K562 (cell line): Measurements from ENCODE around the gene BIRC6. TPM values are rescaled to one million over a fixed set of nuclear protein-coding genes. Genes with fewer than 3 reads are reported as not detected.

Experiments
- CBX1 ChIP-seq: sonication (generic); IDR thresholded peaks from 2 replicates; pipeline ENCODE4 v1.6.1; 2016; ENCODE audit warnings: antibody characterized with exemption, low read depth, mild to moderate bottlenecking
- GABPA ChIP-seq: fragments of 200-800 bp; sonication (Bioruptor generic); conservative IDR thresholded peaks from 2 replicates; pipeline ENCODE4 v1.6.1; 2016; ENCODE audit warnings: low read depth, missing genetic modification characterization, missing compliant biosample characterization
- HINFP ChIP-seq: fragments of 450-650 bp; conservative IDR thresholded peaks from 2 replicates; pipeline ENCODE4 v1.6.1; 2016; ENCODE audit warnings: missing genetic modification characterization, low read depth, mild to moderate bottlenecking, control low read depth, missing compliant biosample characterization
- PATZ1 ChIP-seq: fragments of 250-450 bp; sonication (Bioruptor Pico); IDR thresholded peaks from 2 replicates; pipeline ENCODE4 v1.5.0; 2020; ENCODE audit warnings: mild to moderate bottlenecking, borderline replicate concordance
- POU5F1 ChIP-seq: fragments of 150-350 bp; IDR thresholded peaks from 2 replicates; pipeline ENCODE4 v1.6.1; 2014; ENCODE audit warnings: borderline replicate concordance, low read length, low read depth, mild to moderate bottlenecking; ENCODE audit not compliant: partially characterized antibody
- SMARCB1 ChIP-seq: IDR thresholded peaks from 2 replicates; pipeline ENCODE4 v1.6.1; 2011; ENCODE audit warnings: improper control_type of control experiment, low read depth; ENCODE audit not compliant: insufficient read length
- TAL1 ChIP-seq: fragments of 450-650 bp; IDR thresholded peaks from 2 replicates; pipeline ENCODE4 v1.6.1; 2016; ENCODE audit warnings: mild to moderate bottlenecking
- ZNF212 ChIP-seq: fragments of 450-650 bp; formaldehyde crosslinking; IDR thresholded peaks from 2 replicates; pipeline ENCODE4 v1.4.0; 2020; ENCODE audit warnings: mild to moderate bottlenecking
- ZNF311 ChIP-seq: fragments of 250-450 bp; sonication (Bioruptor Pico); IDR thresholded peaks from 2 replicates; pipeline ENCODE4 v1.4.0; 2020; ENCODE audit warnings: mild to moderate bottlenecking, moderate library complexity
- ZNF609 ChIP-seq: sonication (generic); formaldehyde crosslinking; IDR thresholded peaks from 2 replicates; pipeline ENCODE4 v1.8.1; 2023; ENCODE audit warnings: missing genetic modification reagents, mild to moderate bottlenecking, borderline replicate concordance
- polyA plus RNA-seq, 8 experiments: library from polyadenylated mRNA; depleted of rRNA in 4 of 8; stranded (reverse) in 5 of 8; unstranded in 3 of 8; fragments of >200 nt; fragmentation: Nextera tagmentation in 2 of 8; fragmentation: Illumina TruSeq in 1 of 8; extraction: Ambion mirVana in 2 of 8; extraction: Trizol in 1 of 8; gene quantifications; 2 replicates each; pipeline versions ENCODE4 v1.2.1 to v1.2.3, GENCODE V29; 2011 to 2014; ENCODE audit warnings: inconsistent platforms in 1 of 8, missing spikeins in 1 of 8
- total RNA-seq, 7 experiments: library from RNA; depleted of rRNA in 6 of 7; stranded (reverse); fragments of >200 nt in 6 of 7; fragmentation: Illumina TruSeq in 2 of 7; extraction: Trizol in 2 of 7; gene quantifications; 2 replicates each; pipeline versions ENCODE4 v1.2.1 to v1.2.3, GENCODE V29; 2011 to 2021; ENCODE audit warnings: low replicate concordance in 1 of 7

BIRC6 gene
- total and polyA plus RNA-seq, 9 of the 15 experiments (the other 6 are each of a cell fraction or from before 2014, with no cell fraction given), result 18.8 to 110 (median 49.8) TPM

GRCh38 chr2:32442020-32442467 is 85.2 kb downstream of the BIRC6 start (continued):
- TF ChIP-seq PATZ1 (CRISPR knock-in tag), result no peak
- TF ChIP-seq TAL1, result no peak
- no peak for TF ChIP-seq CBX1
- no peak for TF ChIP-seq ZNF212 (CRISPR knock-in tag)
- TF ChIP-seq GABPA, result no peak
- TF ChIP-seq POU5F1, result no peak
- TF ChIP-seq ZNF311 (CRISPR knock-in tag), result no peak
- TF ChIP-seq ZNF609 (CRISPR knock-in tag), result no peak
- no peak for TF ChIP-seq SMARCB1
- no peak for TF ChIP-seq HINFP
